Lung microvascular endothelial cell (primary cell): Measurements from ENCODE around the gene PIGR. TPM values are rescaled to one million over a fixed set of nuclear protein-coding genes. Genes with fewer than 3 reads are reported as not detected.

Experiments used
- DNase-seq, 2 donors: peaks; one replicate each; pipeline versions ENCODE4 v3.0.0 to v3.0.0-alpha.2; 2010; ENCODE audit warnings: low read depth in 2 of 2
- total RNA-seq: library from RNA; depleted of rRNA; stranded (reverse); fragments of >200 nt; gene quantifications from 2 replicates; pipeline ENCODE4 v1.2.1, GENCODE V29; 2014

Gene PIGR
- total RNA-seq, 1 donor from 2014 or later, result not detected

- DNase-seq, result no peak
Measured at GRCh38 chr1:206960676-206961386, 14.6 kb upstream of the PIGR start.

GRCh38 chr1:206958144-206958543 lies 11.9 kb upstream of the PIGR start:
- no peak for DNase-seq

GRCh38 chr1:206957639-206958038 lies 11.4 kb upstream of the PIGR start:
- no peak for DNase-seq

- no peak for DNase-seq
Measured at GRCh38 chr1:206955476-206956451, 9.5 kb upstream of the PIGR start.

GRCh38 chr1:206954459-206955342 lies 8.4 kb upstream of the PIGR start:
- DNase-seq, result no peak

GRCh38 chr1:206953626-206954025 lies 7.4 kb upstream of the PIGR start:
- DNase-seq, result no peak

GRCh38 chr1:206953126-206953525 lies 6.9 kb upstream of the PIGR start:
- DNase-seq, result no peak

GRCh38 chr1:206952171-206952570 lies 5.9 kb upstream of the PIGR start:
- no peak for DNase-seq

GRCh38 chr1:206951318-206952100 lies 5.2 kb upstream of the PIGR start:
- no peak for DNase-seq

GRCh38 chr1:206949641-206950040 lies 3.4 kb upstream of the PIGR start:
- DNase-seq, result no peak

- no peak for DNase-seq
Measured at GRCh38 chr1:206949208-206949607, 2.9 kb upstream of the PIGR start.

- DNase-seq, result no peak
Measured at GRCh38 chr1:206947255-206947654, 989 bp upstream of the PIGR start.

GRCh38 chr1:206945779-206946178 lies 487 bp downstream of the PIGR start:
- DNase-seq, result no peak

- no peak for DNase-seq
Measured at GRCh38 chr1:206944703-206945102, 1.6 kb downstream of the PIGR start.

- no peak for DNase-seq
Measured at GRCh38 chr1:206941766-206942418, 4.4 kb downstream of the PIGR start.

- no peak for DNase-seq
Measured at GRCh38 chr1:206940588-206940936, 5.7 kb downstream of the PIGR start.

GRCh38 chr1:206939841-206940587 lies 6.3 kb downstream of the PIGR start:
- no peak for DNase-seq

- DNase-seq, result no peak
Measured at GRCh38 chr1:206939131-206939530, 7.1 kb downstream of the PIGR start.

- no peak for DNase-seq
Measured at GRCh38 chr1:206937425-206937824, 8.8 kb downstream of the PIGR start.
